Right lobe of liver (tissue), 4 donors: ENCODE results near the gene PHF20.

Experiments
- POLR2A ChIP-seq: fragments of 450-650 bp; IDR thresholded peaks from one replicate; pipeline ENCODE4 v1.6.1; 2017; ENCODE audit warnings: antibody characterized with exemption, mild to moderate bottlenecking
- TF ChIP-seq, protein P1 (sequence below), 4 donors: fragments of 200-600 bp in 3 of 4; fragments of 450-650 bp in 1 of 4; IDR thresholded peaks; one replicate each; pipeline versions ENCODE4 v1.5.1 to v1.8.0; 2016 to 2022; ENCODE audit warnings: antibody characterized with exemption in 4 of 4, mild to moderate bottlenecking in 2 of 4
- donor health status: DM: no; HTN: no; CAD: no.
- donor health status: DM: no; HTN: no; CAD: no.
- donor health status: DM: no; HTN: yes; CAD: no.

DNA sequence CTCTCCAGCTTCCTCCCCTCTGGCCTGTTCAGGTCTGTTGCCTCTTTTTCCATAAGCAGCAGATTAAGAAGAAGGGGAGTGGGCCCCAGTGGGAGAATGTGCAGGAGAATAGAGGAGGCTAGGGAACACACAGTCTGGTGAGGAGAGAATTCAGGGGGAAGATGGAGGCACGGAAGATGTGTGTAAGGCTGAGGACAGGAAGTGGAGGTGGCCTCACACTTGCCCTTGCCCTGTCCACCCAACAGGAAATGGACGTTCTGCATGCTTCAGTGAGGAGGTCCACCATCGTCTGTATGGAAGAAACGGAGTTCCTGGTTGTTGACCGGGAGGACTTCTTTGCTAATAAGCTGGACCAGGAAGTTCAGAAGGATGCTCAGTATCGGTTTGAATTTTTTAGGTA, 212.6 kb downstream of the PHF20 start:
- TF ChIP-seq, protein P1, sequence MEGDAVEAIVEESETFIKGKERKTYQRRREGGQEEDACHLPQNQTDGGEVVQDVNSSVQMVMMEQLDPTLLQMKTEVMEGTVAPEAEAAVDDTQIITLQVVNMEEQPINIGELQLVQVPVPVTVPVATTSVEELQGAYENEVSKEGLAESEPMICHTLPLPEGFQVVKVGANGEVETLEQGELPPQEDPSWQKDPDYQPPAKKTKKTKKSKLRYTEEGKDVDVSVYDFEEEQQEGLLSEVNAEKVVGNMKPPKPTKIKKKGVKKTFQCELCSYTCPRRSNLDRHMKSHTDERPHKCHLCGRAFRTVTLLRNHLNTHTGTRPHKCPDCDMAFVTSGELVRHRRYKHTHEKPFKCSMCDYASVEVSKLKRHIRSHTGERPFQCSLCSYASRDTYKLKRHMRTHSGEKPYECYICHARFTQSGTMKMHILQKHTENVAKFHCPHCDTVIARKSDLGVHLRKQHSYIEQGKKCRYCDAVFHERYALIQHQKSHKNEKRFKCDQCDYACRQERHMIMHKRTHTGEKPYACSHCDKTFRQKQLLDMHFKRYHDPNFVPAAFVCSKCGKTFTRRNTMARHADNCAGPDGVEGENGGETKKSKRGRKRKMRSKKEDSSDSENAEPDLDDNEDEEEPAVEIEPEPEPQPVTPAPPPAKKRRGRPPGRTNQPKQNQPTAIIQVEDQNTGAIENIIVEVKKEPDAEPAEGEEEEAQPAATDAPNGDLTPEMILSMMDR (IDR thresholded peaks at IDR 0.05): no peak
- TF ChIP-seq POLR2A: no peak
